ENCODE results near the gene LUM. TPM values are rescaled to one million over a fixed set of nuclear protein-coding genes. Genes with fewer than 3 reads are reported as not detected.
A peak's percentile ranks its signal among the peaks of the same experiment; 100 is the strongest.

LUM gene
- total and polyA plus RNA-seq, 2 of the 4 experiments (the other 2 are of a cell fraction) = 50.0 to 70.5 TPM

- H3K14ac ChIP-seq (replicated peaks; ENCODE audit: low read depth, low read length) = peak overlapping the region; percentile 76
- H3K36me3 ChIP-seq (ENCODE audit: control insufficient read depth, insufficient read depth, low read length) = no peaks in the 10 kb centered on the region; the same call in 1 of the 2 replicates
- peak overlapping the region; percentile 49 for H3K18ac ChIP-seq (ENCODE audit: low read depth, low read length)
- peak overlapping the region; percentile 77; the same call in 1 of the 2 replicates for H4K5ac ChIP-seq (ENCODE audit: low read depth, low read length)
- peak overlapping the region; percentile 70; the same call in 1 of the 2 replicates for H2BK120ac ChIP-seq (ENCODE audit: low read depth, low read length)
- no peaks in the 10 kb centered on the region for H3K9me3 ChIP-seq (ENCODE audit: control insufficient read depth, insufficient read depth, low read length)
- in situ Hi-C loops (cut with MboI; ENCODE audit: low sequenced_read_pairs) (no loop called here), intact Hi-C loops (cut with micrococcal nuclease) (no loop called here), dilution Hi-C loops (cut with HindIII; ENCODE audit: low sequenced_read_pairs, unreplicated experiment) (no loop called here)
- H2BK20ac ChIP-seq (ENCODE audit: low read depth, low read length) = peak overlapping the region; percentile 86
- H2AFZ ChIP-seq (replicated peaks; ENCODE audit: low read length, poor library complexity) = no peak overlapping the region
- H3K56ac ChIP-seq (ENCODE audit: extremely low read depth, insufficient read depth, low read length) = no peak overlapping the region
- H4K20me1 ChIP-seq (ENCODE audit: insufficient read depth, low read length) = no peaks in the 10 kb centered on the region
- H4K8ac ChIP-seq (ENCODE audit: low read depth in 2 of 2, low read length in 2 of 2) = peak overlapping the region in 1 of 2 experiments; percentile 64; a peak in 2 of 4 replicates
- H3K27me3 ChIP-seq (ENCODE audit: control insufficient read depth, insufficient read depth, low read length) = no peaks in the 10 kb centered on the region
- H2AK9ac ChIP-seq (replicated peaks; ENCODE audit: low read depth, low read length, poor library complexity) = no peak overlapping the region
- peak overlapping the region; percentile 18; the same call in 1 of the 2 replicates for H3K27ac ChIP-seq (ENCODE audit: insufficient read depth, low read length)
- H3K4me1 ChIP-seq (ENCODE audit: control insufficient read depth, insufficient read depth, low read length) = peaks cover 5% of the 10 kb centered on the region
- ChIA-PET CTCF (interaction anchor here (0.6 to 1.0 kb wide), 2 partner anchors 10 to 130 kb away, joined by 3 read pairs; no protein-coding TSS in a partner anchor), POLR2A (ENCODE audit: unreplicated experiment) (no interaction called here)
- BruUV-seq (replicated peaks) = no TSS peak
- H3K4me2 ChIP-seq (ENCODE audit: low read depth, low read length) = no peak overlapping the region; the same call in 1 of the 2 replicates
- 0 out of 3 replicates have a peak overlapping the region, but pooled peaks have one; percentile 49 for H2BK15ac ChIP-seq (ENCODE audit: low read depth, low read length)
- 0 out of 2 replicates have a peak overlapping the region, but pooled peaks have one; percentile 60 for H2AK5ac ChIP-seq (ENCODE audit: low read depth, low read length)
- peak overlapping the region; percentile 71 for H4K91ac ChIP-seq (ENCODE audit: insufficient read depth, low read depth, low read length)
- ATAC-seq (ENCODE audit: low read depth) (peak; percentile 18), DNase-seq (peak; percentile 7)
- H3K23ac ChIP-seq (ENCODE audit: low read depth, low read length) = peak overlapping the region; percentile 71; the same call in 1 of the 2 replicates
- no peaks in the 10 kb centered on the region for H3K9me1 ChIP-seq (ENCODE audit: insufficient read depth, low read length)
- no peak overlapping the region for H3K4me3 ChIP-seq (ENCODE audit: insufficient read depth, low read depth, low read length)
- no peaks in the 10 kb centered on the region for H3K79me1 ChIP-seq (ENCODE audit: low read depth in 1 of 2, low read length in 2 of 2)
- peak overlapping the region; percentile 78; the same call in 1 of the 2 replicates for H3K4ac ChIP-seq (ENCODE audit: low read depth, low read length)
- no peak overlapping the region for H3K9ac ChIP-seq (ENCODE audit: low read depth, low read length)
- peak overlapping the region; percentile 89 for H2BK5ac ChIP-seq (ENCODE audit: low read depth, low read length, poor library complexity, severe bottlenecking)
- TF ChIP-seq, protein P1, sequence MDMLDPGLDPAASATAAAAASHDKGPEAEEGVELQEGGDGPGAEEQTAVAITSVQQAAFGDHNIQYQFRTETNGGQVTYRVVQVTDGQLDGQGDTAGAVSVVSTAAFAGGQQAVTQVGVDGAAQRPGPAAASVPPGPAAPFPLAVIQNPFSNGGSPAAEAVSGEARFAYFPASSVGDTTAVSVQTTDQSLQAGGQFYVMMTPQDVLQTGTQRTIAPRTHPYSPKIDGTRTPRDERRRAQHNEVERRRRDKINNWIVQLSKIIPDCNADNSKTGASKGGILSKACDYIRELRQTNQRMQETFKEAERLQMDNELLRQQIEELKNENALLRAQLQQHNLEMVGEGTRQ (IDR thresholded peaks at IDR 0.05; ENCODE audit: low read depth, low read length) = no peak
- no peak for TF ChIP-seq POLR2A (IDR thresholded peaks at IDR 0.05; ENCODE audit: low read depth, low read length)
- no peak for TF ChIP-seq MAFK (IDR thresholded peaks at IDR 0.05; ENCODE audit: low read depth, low read length)
- TF ChIP-seq RFX5 (IDR thresholded peaks at IDR 0.05; ENCODE audit: low read depth, low read length) = no peak
Measured at GRCh38 chr12:91098461-91098860, 12.8 kb downstream of the LUM start.
